T-cell (primary cell): ENCODE measurements around the gene GTF2F1. TPM values are rescaled to one million over a fixed set of nuclear protein-coding genes. Genes with fewer than 3 reads are reported as not detected.

Experiments used
- ATAC-seq, 4 experiments: fragments of 200-7000 bp in 3 of 4; fragments of 150-1000 bp in 1 of 4; cut with Tn5 transposase; replicated peaks in 1 of 4; 1 replicate in 3 of 4; 2 replicates in 1 of 4; pipeline ENCODE4 v1.10.0; 2021; ENCODE audit warnings: moderate library complexity in 3 of 4, mild to moderate bottlenecking in 2 of 4, moderate number of reproducible peaks in 1 of 4
- CTCF ChIA-PET, 2 donors: fragments of 300-600 bp; sonication (Branson Sonifier 250); formaldehyde crosslinking; loops; one replicate each; lab custom pipeline; 2022; ENCODE audit warnings: antibody characterized with exemption in 2 of 2; lab: Charles Lee
- POLR2A ChIA-PET, 2 donors: fragments of 300-600 bp; sonication (Branson Sonifier 250); formaldehyde crosslinking; loops; one replicate each; lab custom pipeline; 2022; ENCODE audit warnings: antibody characterized with exemption in 2 of 2; lab: Charles Lee
- DNase-seq, 35 experiments: peaks; one replicate each; pipeline versions ENCODE4 v3.0.0 to v3.0.0-alpha.2; 2013 to 2023
- H3K27ac ChIP-seq: one replicate; pipeline ENCODE4 v1.5.1; 2013; ENCODE audit warnings: low read length
- H3K27me3 ChIP-seq, 2 experiments: replicated peaks in 1 of 2; 1 replicate in 1 of 2; 2 replicates in 1 of 2; pipeline versions ENCODE4 v1.6.1 to v1.7.0; 2013; ENCODE audit warnings: low read length in 1 of 2, mixed read lengths in 1 of 2; ENCODE audit not compliant: control insufficient read depth in 2 of 2, insufficient read depth in 2 of 2; ENCODE audit errors: extremely low read depth in 1 of 2
- H3K36me3 ChIP-seq, 2 donors: 1 replicate in 1 of 2; 2 replicates in 1 of 2; pipeline versions ENCODE4 v1.6.1 to v1.7.0; 2013; ENCODE audit warnings: low read length in 1 of 2; ENCODE audit not compliant: control insufficient read depth in 2 of 2, insufficient read depth in 1 of 2; ENCODE audit errors: extremely low read depth in 1 of 2
- H3K4me1 ChIP-seq, 2 experiments: 1 replicate in 1 of 2; 2 replicates in 1 of 2; pipeline versions ENCODE4 v1.6.1 to v1.7.0; 2013; ENCODE audit warnings: low read length in 2 of 2, mixed read lengths in 1 of 2; ENCODE audit not compliant: insufficient read depth in 2 of 2, control insufficient read depth in 1 of 2; ENCODE audit errors: extremely low read depth in 1 of 2
- H3K4me3 ChIP-seq, 2 donors: 1 replicate in 1 of 2; 2 replicates in 1 of 2; pipeline versions ENCODE4 v1.5.1 to v1.7.0; 2013; ENCODE audit warnings: mild to moderate bottlenecking in 2 of 2, low read length in 1 of 2, moderate library complexity in 1 of 2; ENCODE audit not compliant: control insufficient read depth in 1 of 2; ENCODE audit errors: extremely low read depth in 1 of 2
- H3K9me3 ChIP-seq: 2 replicates; pipeline ENCODE4 v1.7.0; 2013
- H3K27ac Mint-ChIP-seq, 2 donors: one replicate each; pipeline ENCODE4 v1.8.0; 2020 to 2021; ENCODE audit warnings: mild to moderate bottlenecking in 2 of 2, mixed read lengths in 2 of 2
- H3K27me3 Mint-ChIP-seq, 2 donors: one replicate each; pipeline ENCODE4 v1.8.0; 2021 to 2022; ENCODE audit warnings: mixed read lengths in 2 of 2
- H3K36me3 Mint-ChIP-seq: one replicate; pipeline ENCODE4 v1.8.0; 2021; ENCODE audit warnings: mixed read lengths
- H3K4me1 Mint-ChIP-seq, 3 donors: one replicate each; pipeline ENCODE4 v1.8.0; 2020 to 2022; ENCODE audit warnings: mixed read lengths in 3 of 3, mild to moderate bottlenecking in 1 of 3
- H3K4me3 Mint-ChIP-seq, 3 donors: one replicate each; pipeline ENCODE4 v1.8.0; 2020 to 2022; ENCODE audit warnings: mild to moderate bottlenecking in 3 of 3, mixed read lengths in 3 of 3, moderate library complexity in 3 of 3
- H3K9me3 Mint-ChIP-seq, 3 donors: one replicate each; pipeline ENCODE4 v1.8.0; 2020 to 2022; ENCODE audit warnings: mixed read lengths in 3 of 3
- WGBS: methylation state at CpG from one replicate; pipeline ENCODE4 v1.1.5; 2013; ENCODE audit warnings: missing lambda C conversion rate; ENCODE audit not compliant: insufficient coverage; 5-methylcytosine and 5-hydroxymethylcytosine counted together
- total RNA-seq, 35 experiments: library from RNA in 6 of 35; stranded (reverse) in 6 of 35; fragments of 120-200 nt in 1 of 35; gene quantifications; one replicate each; pipeline versions ENCODE4 v1.2.1 to v1.2.4 and lab custom pipeline; 2013 to 2026

The GTF2F1 gene
- total RNA-seq, 5 donors from 2014 or later (not counting 1 experiment from before 2014, with no cell fraction given), result 52.6 to 63.1 (median 60.3) TPM

DNA sequence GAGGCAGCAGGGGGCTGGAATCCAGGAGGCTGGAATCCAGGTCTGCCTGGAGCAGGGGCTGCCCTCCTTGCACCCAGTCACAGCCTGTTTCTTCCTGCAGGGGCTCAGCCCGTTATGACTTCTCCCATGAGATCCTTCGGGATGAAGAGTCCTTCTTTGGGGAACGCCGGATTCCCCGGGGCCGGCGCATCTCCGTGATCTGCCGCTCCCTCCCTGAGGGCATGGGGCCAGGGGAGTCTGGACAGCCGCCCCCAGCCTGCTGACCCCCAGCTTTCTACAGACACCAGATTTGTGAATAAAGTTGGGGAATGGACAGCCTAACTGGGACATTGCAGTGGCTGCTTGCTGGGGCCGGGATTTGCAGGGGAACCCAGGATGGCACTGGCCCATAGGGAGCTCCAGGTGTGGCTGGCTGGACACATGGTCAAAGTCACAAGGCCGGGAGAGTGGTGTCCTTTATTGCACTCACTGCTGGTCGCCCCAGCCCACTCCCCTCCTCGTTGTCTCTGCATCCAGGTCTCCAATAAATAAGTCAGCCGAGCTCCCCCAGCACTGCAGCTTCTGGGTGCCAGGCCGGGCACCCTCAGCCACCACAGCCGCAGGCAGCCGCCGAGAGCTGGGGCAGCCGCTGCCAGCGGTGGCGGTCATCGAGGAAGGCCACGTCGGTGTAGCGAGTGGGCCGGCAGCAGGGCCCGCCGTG lies 18.1 kb downstream of the GTF2F1 start:
- Histone ChIP-seq H3K36me3 (peaks cover 10 to 11% of the 10 kb centered on the region in 2 donors), H3K4me1 (peaks cover 6 to 16% of the 10 kb centered on the region in 2 experiments), H3K27ac (no peak overlapping the region), H3K9me3 (no peaks in the 10 kb centered on the region), H3K27me3 (no peaks in the 10 kb centered on the region), H3K4me3 (no peak overlapping the region)
- H3K27ac Mint-ChIP-seq, result no peak overlapping the region
- peak overlapping the region; percentile 12 to 21 (median 13) for H3K4me3 Mint-ChIP-seq
- H3K36me3 Mint-ChIP-seq, result peaks cover 8% of the 10 kb centered on the region
- WGBS, result 97% methylated on average over 25 of the region's 29 CpGs
- ATAC-seq (no peak), DNase-seq (no peak)
- ChIA-PET CTCF (interaction anchor here in 1 of 2 donors (0.5 kb wide), 1 partner anchor 396 kb away, joined by 4 read pairs; no protein-coding TSS in a partner anchor), POLR2A (interaction anchor here in 1 of 2 donors (0.6 kb wide), 2 partner anchors 405 to 657 kb away, joined by 3 to 11 read pairs; no protein-coding TSS in a partner anchor)
- peaks cover 11 to 16% (median 15%) of the 10 kb centered on the region in 3 donors for H3K4me1 Mint-ChIP-seq
- H3K27me3 Mint-ChIP-seq, result no peaks in the 10 kb centered on the region
- no peaks in the 10 kb centered on the region for H3K9me3 Mint-ChIP-seq

DNA sequence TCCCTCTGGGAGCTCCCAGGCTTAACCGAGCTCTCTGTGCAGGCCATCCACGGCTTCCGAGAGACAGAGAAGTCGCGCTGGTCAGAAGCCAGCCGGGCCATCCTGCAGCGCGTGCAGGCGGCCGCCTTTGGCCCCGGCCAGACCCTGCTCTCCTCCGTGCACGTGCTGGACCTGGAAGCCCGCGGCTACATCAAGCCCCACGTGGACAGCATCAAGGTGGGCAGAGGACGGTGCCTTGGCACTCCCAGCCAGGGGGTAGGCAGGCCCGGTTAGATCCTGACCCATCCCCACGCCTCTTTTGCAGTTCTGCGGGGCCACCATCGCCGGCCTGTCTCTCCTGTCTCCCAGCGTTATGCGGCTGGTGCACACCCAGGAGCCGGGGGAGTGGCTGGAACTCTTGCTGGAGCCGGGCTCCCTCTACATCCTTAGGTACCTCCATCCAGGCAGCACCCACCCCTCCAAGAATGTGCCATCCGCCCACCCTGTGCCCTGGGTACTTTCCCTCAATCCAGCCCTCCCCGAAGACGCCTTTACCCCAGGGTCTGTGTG lies 18.7 kb downstream of the GTF2F1 start:
- Mint-ChIP-seq H3K27me3 (no peaks in the 10 kb centered on the region), H3K36me3 (peaks cover 8% of the 10 kb centered on the region), H3K9me3 (no peaks in the 10 kb centered on the region), H3K4me1 (peaks cover 14 to 21% (median 19%) of the 10 kb centered on the region in 3 donors), H3K27ac (no peak overlapping the region), H3K4me3 (peak overlapping the region in 2 of 3 donors; percentile 13 to 93)
- DNase-seq (no peak), ATAC-seq (no peak)
- peak overlapping the region; percentile 60 for H3K27ac ChIP-seq
- CTCF ChIA-PET, result interaction anchor here in 1 of 2 donors (0.5 kb wide), 1 partner anchor 397 kb away, joined by 4 read pairs; no protein-coding TSS in a partner anchor
- H3K4me1 ChIP-seq, result peaks cover 6 to 16% of the 10 kb centered on the region in 2 experiments
- H3K4me3 ChIP-seq, result peak overlapping the region in 1 of 2 donors; percentile 5
- POLR2A ChIA-PET, result interaction anchor here in 1 of 2 donors (0.6 kb wide), 1 partner anchor 656 kb away, joined by 11 read pairs; no protein-coding TSS in a partner anchor
- H3K9me3 ChIP-seq, result no peaks in the 10 kb centered on the region
- whole genome bisulfite sequencing, result 93% methylated on average over 19 of the region's 29 CpGs
- H3K27me3 ChIP-seq, result no peaks in the 10 kb centered on the region
- H3K36me3 ChIP-seq, result peaks cover 8 to 9% of the 10 kb centered on the region in 2 donors

DNA sequence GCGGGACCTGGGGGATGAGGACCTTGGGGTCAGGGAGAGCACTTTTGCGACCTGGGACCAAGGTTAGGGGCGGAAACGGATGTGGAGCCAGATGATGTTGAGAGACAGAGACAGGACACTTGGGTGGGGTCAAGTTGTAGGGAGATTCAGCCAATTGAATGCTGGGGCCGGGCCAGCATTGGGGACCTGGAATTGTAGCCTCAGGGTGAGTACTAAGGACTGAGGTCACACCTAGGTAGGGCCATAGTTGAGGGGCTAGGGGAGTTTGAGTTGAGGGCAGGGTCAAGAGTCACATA lies 19.2 kb downstream of the GTF2F1 start:
- no peaks in the 10 kb centered on the region for H3K27me3 Mint-ChIP-seq
- Histone ChIP-seq H3K4me3 (peak overlapping the region; percentile 5 to 43), H3K27me3 (no peaks in the 10 kb centered on the region), H3K9me3 (no peaks in the 10 kb centered on the region), H3K36me3 (peaks cover 8 to 14% of the 10 kb centered on the region in 2 donors), H3K27ac (peak overlapping the region; percentile 60), H3K4me1 (peaks cover 6 to 16% of the 10 kb centered on the region in 2 experiments)
- DNase-seq, result no peak
- H3K27ac Mint-ChIP-seq, result peak overlapping the region; percentile 57 to 58
- H3K4me3 Mint-ChIP-seq, result peak overlapping the region; percentile 86 to 93 (median 89)
- H3K36me3 Mint-ChIP-seq, result peaks cover 8% of the 10 kb centered on the region
- POLR2A ChIA-PET, result interaction anchor here in 1 of 2 donors (0.7 kb wide), 1 partner anchor 30 kb away, joined by 3 read pairs; no protein-coding TSS in a partner anchor
- ATAC-seq, result no peak
- H3K9me3 Mint-ChIP-seq, result no peaks in the 10 kb centered on the region
- peaks cover 14 to 23% (median 20%) of the 10 kb centered on the region in 3 donors for H3K4me1 Mint-ChIP-seq
- 46% methylated on average over 5 of the region's 5 CpGs for whole genome bisulfite sequencing
- CTCF ChIA-PET, result no interaction called here

- CTCF ChIA-PET, result interaction anchor here (0.5 to 1.5 kb wide), 7 partner anchors 10 to 821 kb away, joined by 3 to 19 read pairs (median 7); partner anchors contain the start of genes CLPP (in 1 of the 2), GTF2F1 (in 1 of the 2) and KHSRP (in 1 of the 2)
- ATAC-seq (peak; percentile 68 to 71 (median 70)), DNase-seq (peak; percentile 92 to 99 (median 97))
- Histone ChIP-seq H3K27me3 (no peaks in the 10 kb centered on the region), H3K4me3 (peak overlapping the region; percentile 74 to 76), H3K9me3 (no peaks in the 10 kb centered on the region), H3K4me1 (peaks cover 6 to 16% of the 10 kb centered on the region in 2 experiments), H3K27ac (peak overlapping the region; percentile 85), H3K36me3 (peaks cover 13 to 19% of the 10 kb centered on the region in 2 donors)
- peaks cover 14 to 23% (median 20%) of the 10 kb centered on the region in 3 donors for H3K4me1 Mint-ChIP-seq
- under 1% methylated on average over 38 of the region's 53 CpGs for WGBS
- POLR2A ChIA-PET, result interaction anchor here (0.6 to 1.5 kb wide), 8 partner anchors 10 to 1405 kb away, joined by 3 to 16 read pairs (median 6); partner anchors contain the start of genes CLPP (in 1 of the 2), GTF2F1 (in 1 of the 2) and KHSRP (in 1 of the 2)
- H3K4me3 Mint-ChIP-seq, result peak overlapping the region; percentile 86 to 93 (median 89)
- peaks cover 4% of the 10 kb centered on the region for H3K36me3 Mint-ChIP-seq
- no peaks in the 10 kb centered on the region for H3K27me3 Mint-ChIP-seq
- no peaks in the 10 kb centered on the region for H3K9me3 Mint-ChIP-seq
- H3K27ac Mint-ChIP-seq, result peak overlapping the region; percentile 93 to 94
Observed at GRCh38 chr19:6373096-6373812, 19.7 kb downstream of the GTF2F1 start.

- ATAC-seq, result peak; percentile 83 to 85 (median 83)
- Mint-ChIP-seq H3K4me3 (peak within 1 kb of the TSS; percentile 86 to 93 (median 89)), H3K36me3 (peaks cover 7% of the 10 kb centered on the region), H3K27me3 (no peaks in the 10 kb centered on the region), H3K9me3 (no peaks in the 10 kb centered on the region), H3K4me1 (peaks cover 14 to 23% (median 20%) of the 10 kb centered on the region in 3 donors), H3K27ac (peak within 1 kb of the TSS; percentile 93 to 94)
- CTCF ChIA-PET, result interaction anchor here (0.5 to 1.5 kb wide), 9 partner anchors 9 to 822 kb away, joined by 3 to 19 read pairs (median 5); partner anchors contain the start of genes CLPP (in 1 of the 2), GTF2F1 (in 1 of the 2), KHSRP (in 1 of the 2) and ZNF557 (in 1 of the 2)
- Histone ChIP-seq H3K4me1 (peaks cover 6 to 16% of the 10 kb centered on the region in 2 experiments), H3K27ac (peak within 1 kb of the TSS; percentile 85), H3K27me3 (no peaks in the 10 kb centered on the region), H3K4me3 (peak within 1 kb of the TSS; percentile 74 to 76), H3K9me3 (no peaks in the 10 kb centered on the region), H3K36me3 (peaks cover 17 to 25% of the 10 kb centered on the region in 2 donors)
- peak; percentile 86 to 100 (median 98) for DNase-seq
- WGBS, result under 1% methylated on average over 44 of the region's 47 CpGs
- POLR2A ChIA-PET, result interaction anchor here (0.6 to 1.5 kb wide), 10 partner anchors 9 to 1406 kb away, joined by 3 to 16 read pairs (median 4); partner anchors contain the start of genes CLPP (in 1 of the 2), GTF2F1 (in 1 of the 2) and KHSRP (in 1 of the 2)
Observed at GRCh38 chr19:6372594-6373095, 20.3 kb downstream of the GTF2F1 start, which contains the start of gene ALKBH7. Gene ALKBH7 (plus strand): TSS chr19:6372794. CDS start chr19:6372821, 27 bp downstream.
